HS-27A (cell line): Measurements from ENCODE around the gene CCND3.

ENCODE experiments used
- DNase-seq: peaks from one replicate; pipeline ENCODE4 v3.0.0-alpha.2; 2012; ENCODE audit warnings: low read depth, missing footprints

CCND3 gene

GRCh38 chr6:41921712-41921998 is 20.0 kb downstream of the CCND3 start:
- DNase-seq: no peak

- peak; percentile 96 for DNase-seq
Measured at GRCh38 chr6:41920921-41921711, 20.5 kb downstream of the CCND3 start, which contains the start of the genes BYSL and MED20. TSS of gene BYSL (plus strand) at chr6:41921499. CDS start at chr6:41921563, 64 bp downstream. TSS of gene MED20 (minus strand) at chr6:41921139. CDS start at chr6:41921018, 121 bp downstream.

GRCh38 chr6:41917528-41917927 is 24.1 kb downstream of the CCND3 start:
- peak; percentile 96 for DNase-seq

- no peak for DNase-seq
Measured at GRCh38 chr6:41914869-41915530, 26.6 kb downstream of the CCND3 start.

GRCh38 chr6:41914343-41914742 is 27.3 kb downstream of the CCND3 start:
- DNase-seq: no peak

GRCh38 chr6:41909727-41910126 is 31.9 kb downstream of the CCND3 start:
- DNase-seq: no peak

- no peak for DNase-seq
Measured at GRCh38 chr6:41901882-41902519, 39.6 kb downstream of the CCND3 start.

- DNase-seq: no peak
Measured at GRCh38 chr6:41900861-41901260, 40.7 kb downstream of the CCND3 start.

- no peak for DNase-seq
Measured at GRCh38 chr6:41896281-41896680, 45.3 kb downstream of the CCND3 start.

GRCh38 chr6:41895300-41896233 is 46.0 kb downstream of the CCND3 start, which contains the start of gene USP49:
TSS of gene USP49 (minus strand) at chr6:41895375. CDS start at chr6:41806983, 88,392 bp downstream.
- peak; percentile 62 for DNase-seq

GRCh38 chr6:41894366-41895299 is 47.0 kb downstream of the CCND3 start:
- no peak for DNase-seq

- no peak for DNase-seq
Measured at GRCh38 chr6:41892921-41893564, 48.6 kb downstream of the CCND3 start.

- no peak for DNase-seq
Measured at GRCh38 chr6:41887331-41887751, 54.3 kb downstream of the CCND3 start.

GRCh38 chr6:41885930-41886329 is 55.7 kb downstream of the CCND3 start:
- DNase-seq: no peak

GRCh38 chr6:41884957-41885356 is 56.7 kb downstream of the CCND3 start:
- DNase-seq: no peak
